ENCODE measurements around the gene RPS6KB2.

- TF ChIP-seq CTCF (IDR thresholded peaks at IDR 0.05; ENCODE audit: poor library complexity) (no peak), EZH2 (IDR thresholded peaks at IDR 0.05; ENCODE audit: borderline replicate concordance) (no peak), EZH2phosphoT487 (IDR thresholded peaks at IDR 0.05; ENCODE audit: low read depth, severe bottlenecking, unreplicated experiment) (no peak)
Measured at GRCh38 chr11:67409261-67409666, 19.0 kb upstream of the RPS6KB2 start.
